Epithelial cell of esophagus (primary cell): ENCODE measurements around the gene BSCL2.
A peak's percentile ranks its signal among the peaks of the same experiment; 100 is the strongest.

Source experiments
- DNase-seq: peaks from one replicate; pipeline ENCODE4 v3.0.0; 2010; ENCODE audit warnings: low read depth
- H3K4me3 ChIP-seq: 2 replicates; pipeline ENCODE4 v1.5.1; 2011; ENCODE audit warnings: mild to moderate bottlenecking, low read length, control low read depth
- CTCF ChIP-seq: IDR thresholded peaks from 2 replicates; pipeline ENCODE4 v1.5.1; 2011; ENCODE audit warnings: low read depth, mild to moderate bottlenecking, low read length, control low read depth, inconsistent platforms; ENCODE audit not compliant: insufficient read depth; ENCODE audit errors: missing control alignments

Gene BSCL2

GRCh38 chr11:62673196-62673525 is 34.1 kb downstream of the BSCL2 start:
- peak overlapping the region; percentile 89 for H3K4me3 ChIP-seq
- no peak for TF ChIP-seq CTCF
- no peak for DNase-seq

GRCh38 chr11:62671608-62672389 is 35.4 kb downstream of the BSCL2 start, which contains the start of the genes LBHD1 and UQCC3:
LBHD1 (minus strand) TSS chr11:62672267; CDS start chr11:62670031, 2,236 bp downstream.
UQCC3 (plus strand) TSS chr11:62671673; CDS start chr11:62671746, 73 bp downstream.
- H3K4me3 ChIP-seq: peak within 1 kb of the TSS; percentile 89
- TF ChIP-seq CTCF: no peak
- DNase-seq: peak; percentile 90

DNA sequence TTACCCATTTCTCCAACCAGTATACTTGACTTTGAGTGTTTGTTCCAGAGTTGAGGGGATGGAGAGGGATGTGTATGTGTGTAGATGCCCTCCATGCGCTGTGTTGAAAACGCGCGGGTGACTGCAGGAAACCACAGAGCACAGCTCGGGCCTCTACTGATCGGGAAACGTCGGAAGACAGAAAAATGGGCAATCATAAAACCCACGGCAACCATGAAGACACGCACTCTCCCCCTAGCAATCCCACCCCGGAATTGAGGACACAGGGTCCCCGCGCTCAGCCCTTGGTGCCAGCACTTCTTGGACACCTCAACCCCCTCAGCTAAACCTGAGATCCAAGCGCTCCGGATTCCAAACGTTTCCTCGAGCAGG is 36.0 kb downstream of the BSCL2 start:
- TF ChIP-seq CTCF: no peak
- no peak for DNase-seq
- peak overlapping the region; percentile 89 for H3K4me3 ChIP-seq

DNA sequence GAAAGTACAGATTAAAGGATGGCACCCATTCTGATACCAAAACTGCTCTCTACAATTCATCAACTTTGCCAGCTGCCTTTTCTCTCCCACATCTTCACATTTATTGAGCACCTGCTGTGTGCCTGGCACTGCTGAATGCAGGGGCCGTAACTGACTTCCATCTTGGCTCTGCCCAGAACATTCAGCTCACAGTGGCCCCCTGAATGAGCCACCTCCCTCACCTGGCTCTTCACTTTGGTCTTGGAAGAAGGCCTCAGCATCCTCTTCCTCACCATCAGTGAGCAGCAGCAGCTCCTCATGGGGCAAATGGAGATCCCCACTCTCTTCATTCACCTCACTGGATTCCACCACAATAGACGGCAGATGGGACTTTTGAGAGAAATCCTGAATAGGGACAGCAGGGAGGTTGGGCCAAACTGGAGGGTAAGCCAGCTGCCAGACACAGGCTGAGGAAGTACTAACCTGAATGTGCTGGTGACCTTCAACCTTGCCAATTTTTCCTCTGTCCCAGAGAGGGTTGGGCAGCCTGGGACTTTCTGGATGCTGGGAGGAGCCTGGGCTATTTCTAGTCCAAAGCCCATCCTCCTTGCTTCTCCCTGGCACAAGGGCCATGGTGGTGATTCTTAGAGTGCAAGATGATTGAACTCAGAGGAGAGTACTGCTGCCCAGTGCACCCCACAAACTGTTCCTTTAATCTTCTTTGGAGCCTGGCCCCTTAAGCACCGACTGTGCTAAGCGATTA is 37.6 kb downstream of the BSCL2 start:
- no peak for TF ChIP-seq CTCF
- no peak overlapping the region for H3K4me3 ChIP-seq
- no peak for DNase-seq

DNA sequence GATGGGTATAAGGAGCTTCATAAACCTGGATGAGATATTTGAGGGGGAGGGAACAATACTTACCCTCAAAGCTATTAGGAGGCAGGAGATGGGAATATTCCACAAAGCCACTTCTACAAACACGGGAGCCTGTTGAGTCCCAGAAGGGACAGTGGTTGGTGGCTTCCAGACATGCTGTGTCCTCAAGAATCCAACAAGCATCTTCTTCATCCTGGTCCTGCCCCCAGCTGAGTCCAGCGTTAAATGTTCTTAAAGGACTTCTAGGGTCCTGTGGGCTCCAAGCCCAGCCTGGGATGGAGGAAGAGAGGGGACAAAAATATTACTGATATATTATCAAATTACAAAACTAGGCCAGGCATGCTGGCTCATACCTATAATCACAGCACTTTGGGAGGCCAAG is 39.8 kb downstream of the BSCL2 start:
- TF ChIP-seq CTCF: no peak
- H3K4me3 ChIP-seq: peak overlapping the region; percentile 99
- DNase-seq: no peak

GRCh38 chr11:62666259-62666926 is 40.8 kb downstream of the BSCL2 start:
- peak overlapping the region; percentile 99 for H3K4me3 ChIP-seq
- DNase-seq: no peak
- no peak for TF ChIP-seq CTCF
